ENCODE results near the gene SOX14. TPM values are rescaled to one million over a fixed set of nuclear protein-coding genes. Genes with fewer than 3 reads are reported as not detected.
A peak's percentile ranks its signal among the peaks of the same experiment; 100 is the strongest.

SOX14 gene
- total and polyA plus RNA-seq, 7 experiments from 2014 or later: not detected

DNA sequence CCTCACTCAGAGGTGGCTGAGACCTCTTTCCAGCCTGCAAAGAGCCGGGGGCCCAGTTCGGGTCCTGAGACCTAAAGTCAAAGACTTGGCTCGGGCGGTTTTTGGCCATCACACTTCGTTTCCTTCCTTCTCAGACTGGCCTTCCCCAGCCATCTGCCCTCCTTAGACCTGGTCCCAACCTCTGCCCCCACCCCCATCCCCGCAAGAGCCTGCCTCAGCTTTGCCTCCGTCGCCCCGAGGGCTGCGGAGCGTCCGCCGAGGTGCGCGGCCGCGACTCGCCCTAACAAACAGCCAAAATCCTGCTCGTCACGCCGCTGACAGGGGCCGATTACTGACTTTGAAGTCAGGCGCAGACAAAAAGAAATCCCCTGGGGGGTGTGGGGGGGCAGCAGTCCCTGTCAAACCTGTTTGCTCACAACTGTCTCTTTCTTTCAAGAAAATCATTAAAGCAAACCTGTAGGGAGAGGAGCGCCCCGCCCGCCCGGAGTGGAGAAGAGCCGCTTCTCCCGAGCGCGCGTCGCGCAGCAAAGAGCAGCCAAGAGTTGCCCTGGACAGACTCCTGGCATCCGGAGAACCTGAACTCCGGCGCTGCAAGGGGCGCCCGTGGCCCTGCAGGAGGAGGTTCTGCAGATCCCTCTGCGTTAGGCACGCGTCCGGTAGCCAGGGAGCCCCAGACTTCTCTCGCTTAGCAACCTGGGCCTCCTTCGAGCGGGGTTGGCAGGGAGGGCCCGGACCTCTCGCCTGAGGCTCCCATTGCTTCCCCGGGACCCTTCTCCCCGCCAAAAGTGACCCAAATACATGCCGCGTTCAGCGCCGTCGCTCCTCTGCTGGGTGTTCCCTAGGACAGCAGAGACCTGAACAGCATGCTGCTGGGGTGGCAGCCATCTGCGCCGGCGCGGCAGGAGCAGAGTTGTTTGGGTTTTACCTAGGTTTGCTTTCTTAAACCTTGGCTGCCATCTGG, 4.5 kb downstream of the SOX14 start:
- H3K27ac ChIP-seq (ENCODE audit: low read depth, low read length): no peak overlapping the region
- intact Hi-C loops (cut with micrococcal nuclease): loop anchor here in 1 of 2 donors (5.0 kb wide), 1 partner anchor 1179 kb away; the partner anchor contains the start of genes FOXL2 and FOXL2NB
- H3K4me1 ChIP-seq (ENCODE audit: control insufficient read depth in 2 of 2, insufficient read depth in 2 of 2, low read length in 2 of 2): peaks cover 0 to 3% of the 10 kb centered on the region in 2 donors
- H3K27ac Mint-ChIP-seq: no peak overlapping the region
- no peak overlapping the region for H3K4me3 ChIP-seq (ENCODE audit: low read length)
- H3K27me3 Mint-ChIP-seq: peaks cover 65 to 95% (median 84%) of the 10 kb centered on the region in 5 donors
- H3K9me3 ChIP-seq (ENCODE audit: control insufficient read depth in 2 of 3, low read length in 3 of 3): no peaks in the 10 kb centered on the region
- peak overlapping the region in 3 of 10 donors; percentile 29 to 58 (median 40) for H3K4me3 Mint-ChIP-seq
- H3K36me3 Mint-ChIP-seq: peaks cover 0 to 11% (median 0%) of the 10 kb centered on the region in 5 donors
- no peaks in the 10 kb centered on the region for H3K36me3 ChIP-seq (ENCODE audit: control insufficient read depth in 2 of 3, insufficient read depth in 3 of 3, low read length in 3 of 3)
- H3K27me3 ChIP-seq (ENCODE audit: control insufficient read depth in 2 of 2, insufficient read depth in 2 of 2, low read length in 2 of 2): peaks cover 6 to 20% of the 10 kb centered on the region in 2 donors
- peaks cover 4 to 26% (median 14%) of the 10 kb centered on the region in 7 donors for H3K4me1 Mint-ChIP-seq
- no peak for ATAC-seq
- ChIA-PET POLR2A (no interaction called here), CTCF (no interaction called here)
- H3K9me3 Mint-ChIP-seq: peaks cover 0 to 5% (median 0%) of the 10 kb centered on the region in 11 donors
- DNase-seq: no peak

GRCh38 chr3:137769322-137770065, 5.4 kb downstream of the SOX14 start:
- H3K4me3 Mint-ChIP-seq: peak overlapping the region in 6 of 10 donors; percentile 20 to 64 (median 31)
- H3K9me3 Mint-ChIP-seq: peaks cover 0 to 4% (median 0%) of the 10 kb centered on the region in 11 donors
- H3K4me1 Mint-ChIP-seq: peaks cover 4 to 26% (median 14%) of the 10 kb centered on the region in 7 donors
- H3K27me3 Mint-ChIP-seq: peaks cover 66 to 96% (median 85%) of the 10 kb centered on the region in 5 donors
- Histone ChIP-seq H3K9me3 (ENCODE audit: control insufficient read depth in 2 of 3, low read length in 3 of 3) (no peaks in the 10 kb centered on the region), H3K36me3 (ENCODE audit: control insufficient read depth in 2 of 3, insufficient read depth in 3 of 3, low read length in 3 of 3) (no peaks in the 10 kb centered on the region), H3K27me3 (ENCODE audit: control insufficient read depth in 2 of 2, insufficient read depth in 2 of 2, low read length in 2 of 2) (peaks cover 7 to 20% of the 10 kb centered on the region in 2 donors), H3K4me1 (ENCODE audit: control insufficient read depth in 2 of 2, insufficient read depth in 2 of 2, low read length in 2 of 2) (peaks cover 0 to 3% of the 10 kb centered on the region in 2 donors), H3K27ac (ENCODE audit: low read depth, low read length) (no peak overlapping the region), H3K4me3 (ENCODE audit: low read length) (no peak overlapping the region)
- no peak for ATAC-seq
- no peak for DNase-seq
- peaks cover 0 to 11% (median 0%) of the 10 kb centered on the region in 5 donors for H3K36me3 Mint-ChIP-seq
- ChIA-PET CTCF (no interaction called here), POLR2A (no interaction called here)
- intact Hi-C loops (cut with micrococcal nuclease): loop anchor here in 1 of 2 donors (5.0 kb wide), 1 partner anchor 1178 kb away; the partner anchor contains the start of genes FOXL2 and FOXL2NB
- H3K27ac Mint-ChIP-seq: peak overlapping the region in 1 of 9 donors; percentile 27

- Mint-ChIP-seq H3K4me3 (peak overlapping the region in 6 of 10 donors; percentile 20 to 72 (median 36)), H3K27me3 (peaks cover 74 to 98% (median 86%) of the 10 kb centered on the region in 5 donors), H3K9me3 (peaks cover 0 to 7% (median 0%) of the 10 kb centered on the region in 11 donors), H3K4me1 (peaks cover 4 to 26% (median 14%) of the 10 kb centered on the region in 7 donors), H3K36me3 (peaks cover 0 to 11% (median 0%) of the 10 kb centered on the region in 5 donors), H3K27ac (peak overlapping the region in 1 of 9 donors; percentile 49)
- Histone ChIP-seq H3K9me3 (ENCODE audit: control insufficient read depth in 2 of 3, low read length in 3 of 3) (no peaks in the 10 kb centered on the region), H3K36me3 (ENCODE audit: control insufficient read depth in 2 of 3, insufficient read depth in 3 of 3, low read length in 3 of 3) (no peaks in the 10 kb centered on the region), H3K27ac (ENCODE audit: low read depth, low read length) (no peak overlapping the region), H3K4me1 (ENCODE audit: control insufficient read depth in 2 of 2, insufficient read depth in 2 of 2, low read length in 2 of 2) (peaks cover 0 to 3% of the 10 kb centered on the region in 2 donors), H3K27me3 (ENCODE audit: control insufficient read depth in 2 of 2, insufficient read depth in 2 of 2, low read length in 2 of 2) (peaks cover 7 to 20% of the 10 kb centered on the region in 2 donors), H3K4me3 (ENCODE audit: low read length) (no peak overlapping the region)
- ChIA-PET CTCF (no interaction called here), POLR2A (no interaction called here)
- intact Hi-C loops (cut with micrococcal nuclease): no loop called here
- DNase-seq (no peak), ATAC-seq (no peak)
Observed at GRCh38 chr3:137770066-137770834, 6.1 kb downstream of the SOX14 start.

GRCh38 chr3:137770835-137771399, 6.8 kb downstream of the SOX14 start:
- H3K9me3 Mint-ChIP-seq: peaks cover 0 to 7% (median 0%) of the 10 kb centered on the region in 11 donors
- peak overlapping the region in 6 of 10 donors; percentile 13 to 72 (median 54) for H3K4me3 Mint-ChIP-seq
- Histone ChIP-seq H3K36me3 (ENCODE audit: control insufficient read depth in 2 of 3, insufficient read depth in 3 of 3, low read length in 3 of 3) (no peaks in the 10 kb centered on the region), H3K9me3 (ENCODE audit: control insufficient read depth in 2 of 3, low read length in 3 of 3) (no peaks in the 10 kb centered on the region), H3K27ac (ENCODE audit: low read depth, low read length) (no peak overlapping the region), H3K4me1 (ENCODE audit: control insufficient read depth in 2 of 2, insufficient read depth in 2 of 2, low read length in 2 of 2) (peaks cover 0 to 3% of the 10 kb centered on the region in 2 donors), H3K27me3 (ENCODE audit: control insufficient read depth in 2 of 2, insufficient read depth in 2 of 2, low read length in 2 of 2) (peaks cover 3 to 20% of the 10 kb centered on the region in 2 donors), H3K4me3 (ENCODE audit: low read length) (no peak overlapping the region)
- DNase-seq (peak in 1 of 9 donors; percentile 21), ATAC-seq (no peak)
- H3K36me3 Mint-ChIP-seq: peaks cover 0 to 5% (median 0%) of the 10 kb centered on the region in 5 donors
- CTCF ChIA-PET: no interaction called here
- peaks cover 68 to 97% (median 85%) of the 10 kb centered on the region in 5 donors for H3K27me3 Mint-ChIP-seq
- H3K27ac Mint-ChIP-seq: peak overlapping the region in 1 of 9 donors; percentile 49
- intact Hi-C loops (cut with micrococcal nuclease): no loop called here
- POLR2A ChIA-PET: no interaction called here
- peaks cover 4 to 21% (median 14%) of the 10 kb centered on the region in 7 donors for H3K4me1 Mint-ChIP-seq

- H3K36me3 ChIP-seq (ENCODE audit: control insufficient read depth in 2 of 3, insufficient read depth in 3 of 3, low read length in 3 of 3): no peaks in the 10 kb centered on the region
- Mint-ChIP-seq H3K36me3 (peaks cover 0 to 5% (median 0%) of the 10 kb centered on the region in 5 donors), H3K27ac (peak overlapping the region in 1 of 9 donors; percentile 45), H3K4me3 (peak overlapping the region; percentile 8 to 81 (median 58)), H3K4me1 (peaks cover 4 to 19% (median 14%) of the 10 kb centered on the region in 7 donors), H3K27me3 (peaks cover 61 to 91% (median 81%) of the 10 kb centered on the region in 5 donors), H3K9me3 (peaks cover 0 to 7% (median 0%) of the 10 kb centered on the region in 11 donors)
- CTCF ChIA-PET: no interaction called here
- H3K4me1 ChIP-seq (ENCODE audit: control insufficient read depth in 2 of 2, insufficient read depth in 2 of 2, low read length in 2 of 2): peaks cover 0 to 3% of the 10 kb centered on the region in 2 donors
- H3K27me3 ChIP-seq (ENCODE audit: control insufficient read depth in 2 of 2, insufficient read depth in 2 of 2, low read length in 2 of 2): peaks cover 3 to 20% of the 10 kb centered on the region in 2 donors
- POLR2A ChIA-PET: no interaction called here
- H3K4me3 ChIP-seq (ENCODE audit: low read length): no peak overlapping the region
- H3K9me3 ChIP-seq (ENCODE audit: control insufficient read depth in 2 of 3, low read length in 3 of 3): no peaks in the 10 kb centered on the region
- ATAC-seq (no peak), DNase-seq (no peak)
- H3K27ac ChIP-seq (ENCODE audit: low read depth, low read length): no peak overlapping the region
- intact Hi-C loops (cut with micrococcal nuclease): no loop called here
Observed at GRCh38 chr3:137771401-137772213, 7.5 kb downstream of the SOX14 start.

All from naive thymus-derived CD4-positive, alpha-beta T cell (primary cell).